SKM-1 (cell line): ENCODE results near the gene CPZ.
"Not testable (repeated sequence)": the region's sequence is repeated elsewhere in the genome, so short reads cannot be mapped to it uniquely, and the experiment has no call there.

ENCODE experiments used
- DNase-seq: peaks from one replicate; lab custom pipeline; 2025; ENCODE audit not compliant: unreplicated experiment; lab: John Stamatoyannopoulos, UW

The CPZ gene

GRCh38 chr4:8608714-8609391, 16.3 kb downstream of the CPZ start:
- no peak for DNase-seq

DNA sequence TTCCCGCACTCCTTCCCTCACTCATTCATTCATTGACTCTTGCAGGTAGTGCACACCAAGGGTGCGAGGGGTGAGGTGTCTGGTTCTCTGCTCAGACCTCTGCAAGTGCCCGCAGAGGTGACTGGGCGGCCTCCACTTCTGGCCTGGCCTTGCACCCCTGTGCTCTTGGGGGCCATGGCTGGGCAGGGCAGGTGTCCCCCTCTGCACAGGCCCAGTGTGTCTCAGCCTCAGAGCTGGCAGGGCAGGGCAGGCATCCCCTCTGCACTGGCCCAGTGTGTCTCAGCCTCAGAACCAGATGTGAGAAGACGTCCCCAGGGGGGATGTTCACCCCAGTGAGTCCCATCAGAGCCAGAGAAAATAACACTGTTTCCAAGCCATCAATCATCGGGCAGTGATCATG, 16.8 kb downstream of the CPZ start:
- DNase-seq = no peak

DNA sequence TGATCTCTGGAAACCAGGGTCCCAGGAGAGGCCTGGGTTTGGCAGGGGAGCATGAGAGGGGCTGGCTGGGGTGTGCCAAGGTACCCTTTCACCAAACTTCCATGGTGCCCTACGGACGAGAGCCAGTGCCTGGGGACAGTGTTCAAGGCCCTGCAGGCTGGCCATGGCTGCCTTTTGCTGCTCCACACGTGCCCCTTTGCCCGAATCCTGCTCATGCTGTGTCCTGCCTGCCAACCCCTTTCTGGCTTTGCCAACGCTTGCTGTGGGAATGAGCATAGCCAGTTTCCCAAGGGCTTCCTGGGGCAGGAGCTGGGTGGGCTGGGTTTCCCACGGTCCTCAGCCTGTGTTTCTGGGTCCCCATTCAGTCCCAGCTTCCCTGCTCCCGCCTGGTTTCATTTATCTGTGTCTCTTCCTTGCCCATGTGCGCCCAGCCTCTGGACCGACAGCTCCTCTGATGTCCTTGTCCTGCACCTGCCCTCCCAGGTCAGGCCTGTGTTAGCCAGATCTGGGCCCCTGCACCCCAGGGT, 17.3 kb downstream of the CPZ start:
- no peak for DNase-seq

GRCh38 chr4:8610858-8611616, 18.5 kb downstream of the CPZ start:
- no peak for DNase-seq

- no peak for DNase-seq
Measured at GRCh38 chr4:8612646-8613045, 20.1 kb downstream of the CPZ start.

DNA sequence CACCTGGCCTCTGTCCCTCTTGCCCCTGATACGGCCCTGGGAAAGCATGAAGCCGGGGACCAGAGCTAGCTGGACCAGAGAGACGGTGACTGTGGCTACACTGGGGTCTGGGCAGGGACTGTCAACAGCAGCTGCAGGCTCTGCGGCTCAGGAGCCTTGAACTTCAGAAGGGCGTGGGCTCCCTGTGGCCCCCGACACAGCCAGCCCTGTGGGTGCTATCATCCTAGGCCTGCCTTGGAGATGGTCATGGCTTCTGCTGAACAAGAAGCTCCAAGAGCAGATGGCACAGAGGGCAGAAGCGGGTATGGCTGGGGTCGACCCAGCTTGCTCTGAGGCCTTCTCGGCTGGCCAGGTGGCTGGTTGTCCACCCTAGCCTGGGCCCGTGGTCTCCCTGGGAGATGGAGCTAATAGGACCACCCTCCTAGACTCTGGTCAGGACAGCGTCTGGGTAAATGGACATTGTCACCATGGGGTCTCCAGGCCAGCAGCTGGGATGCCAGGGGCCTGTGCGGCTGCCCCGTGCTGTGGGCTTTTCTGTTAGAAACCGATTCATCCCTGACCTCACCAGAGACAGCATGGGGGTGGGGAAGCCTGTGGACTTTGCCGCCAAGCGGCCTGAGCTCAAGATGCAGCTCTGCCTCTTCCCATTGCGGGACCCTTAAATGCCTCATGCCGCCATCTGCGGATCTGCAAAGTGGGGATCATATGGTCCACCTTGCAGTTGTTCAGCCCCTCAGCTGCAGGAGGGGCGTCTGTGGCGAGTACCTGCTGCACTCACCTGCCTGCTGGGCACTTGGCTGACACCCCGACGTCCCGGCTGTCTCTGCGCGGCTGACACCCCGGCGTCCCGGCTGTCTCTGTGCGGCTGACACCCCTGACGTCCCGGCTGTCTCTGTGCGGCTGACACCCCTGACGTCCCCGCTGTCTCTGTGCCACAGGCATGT, 21.1 kb downstream of the CPZ start:
- DNase-seq = no peak

DNA sequence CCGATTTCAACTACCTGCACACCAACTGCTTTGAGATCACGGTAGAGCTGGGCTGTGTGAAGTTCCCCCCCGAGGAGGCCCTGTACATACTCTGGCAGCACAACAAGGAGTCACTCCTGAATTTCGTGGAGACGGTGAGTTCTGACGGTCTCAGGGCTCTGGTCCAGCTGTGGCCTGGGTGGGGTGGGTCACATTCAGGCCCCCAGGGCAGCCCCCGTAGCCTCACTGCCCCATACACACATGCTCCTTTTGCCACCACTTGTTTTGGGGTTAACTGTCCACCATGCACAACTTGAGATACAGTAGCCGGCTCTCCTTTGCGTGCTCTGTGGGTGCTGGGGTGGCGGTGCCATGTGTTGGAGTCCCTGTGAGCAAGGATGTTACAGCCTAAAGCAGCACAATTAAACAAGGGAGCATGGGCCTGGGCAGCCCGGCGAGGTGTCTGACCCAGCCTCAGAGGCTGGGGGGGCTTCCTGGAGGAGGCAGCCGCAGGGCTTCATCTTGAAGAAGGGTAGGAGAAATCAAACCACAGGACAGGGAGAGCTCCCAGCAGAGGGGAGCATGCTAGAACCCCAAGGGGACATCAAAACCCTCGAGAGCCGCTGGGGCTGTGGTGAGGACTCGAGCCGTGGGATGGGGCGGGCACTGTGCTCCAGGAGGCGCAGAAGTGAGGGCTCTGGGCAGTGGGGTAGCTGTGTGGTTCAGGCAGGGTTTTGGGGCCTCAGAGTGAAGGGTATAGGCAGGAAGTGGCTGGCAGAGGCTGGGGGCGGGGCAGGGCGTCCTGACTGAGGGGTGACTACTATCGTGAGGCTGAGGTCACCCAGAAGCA, 22.0 kb downstream of the CPZ start:
- DNase-seq = no peak

- DNase-seq = no peak
Measured at GRCh38 chr4:8615366-8615765, 22.8 kb downstream of the CPZ start.

- no peak for DNase-seq
Measured at GRCh38 chr4:8615921-8616787, 23.6 kb downstream of the CPZ start.

DNA sequence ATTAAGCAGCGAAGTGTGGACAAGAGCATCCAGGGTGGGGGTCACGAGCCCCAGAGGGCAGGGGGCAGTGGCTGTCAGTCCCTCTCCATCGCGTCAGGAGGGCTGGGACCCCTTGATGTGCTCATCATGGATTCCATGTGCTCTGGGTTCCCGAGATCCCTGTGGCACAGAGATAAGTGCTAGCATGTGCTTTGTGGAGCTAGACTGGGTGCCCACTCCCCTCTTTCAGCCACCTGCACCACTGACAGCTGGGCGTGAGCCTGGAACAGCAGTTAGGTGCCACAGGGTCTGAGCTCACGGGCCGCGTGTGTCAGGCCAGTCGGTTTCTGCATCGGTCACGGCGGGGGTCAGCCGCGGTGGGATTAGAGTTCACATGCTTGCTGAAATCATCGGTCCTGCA, 24.3 kb downstream of the CPZ start:
- no peak for DNase-seq

DNA sequence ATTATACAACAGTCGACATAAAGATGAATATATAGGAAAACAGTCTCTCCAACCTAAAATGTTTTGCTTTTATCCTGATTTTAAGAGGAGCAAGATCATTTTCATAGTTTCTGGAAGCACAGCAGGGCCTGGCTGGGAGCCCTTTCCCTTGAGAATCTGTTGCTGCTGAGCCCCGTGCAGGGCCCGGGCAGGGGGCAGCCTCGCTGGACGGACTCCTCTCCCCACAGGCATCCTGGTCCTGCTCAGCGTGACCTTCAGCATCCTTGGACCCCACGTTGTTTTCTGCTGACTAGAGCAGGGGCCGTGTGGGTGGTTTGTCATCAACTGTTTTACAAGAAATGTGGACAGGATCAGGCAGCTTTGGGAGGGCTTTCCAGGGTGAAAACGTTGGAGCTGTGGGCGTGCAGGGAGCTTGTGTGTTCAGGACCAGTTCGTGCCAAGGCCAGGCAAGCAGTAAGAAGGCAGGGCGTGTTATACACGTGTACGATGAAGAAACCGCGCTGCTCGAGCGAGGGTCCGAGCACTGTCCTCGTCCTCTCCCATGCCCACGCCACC, 25.0 kb downstream of the CPZ start:
- DNase-seq = no peak

DNA sequence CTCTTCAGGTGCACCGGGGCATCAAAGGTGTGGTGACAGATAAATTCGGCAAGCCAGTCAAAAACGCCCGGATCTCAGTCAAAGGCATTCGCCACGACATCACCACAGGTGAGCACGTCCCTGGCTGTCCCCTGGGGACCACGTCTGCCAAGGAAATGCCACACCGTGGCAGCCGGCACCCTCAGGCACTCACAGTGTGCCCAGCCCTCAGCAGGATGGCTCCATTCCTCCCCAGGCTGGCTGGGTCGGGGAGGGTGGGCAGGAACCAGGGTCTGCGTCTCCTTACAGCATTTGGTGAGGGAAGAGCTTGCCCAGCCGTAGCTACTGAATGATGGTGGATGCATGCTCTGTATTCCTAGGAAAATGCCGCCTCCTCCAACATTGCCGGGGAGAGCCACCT, 25.9 kb downstream of the CPZ start:
- no peak for DNase-seq

GRCh38 chr4:8618961-8619720, 26.6 kb downstream of the CPZ start:
- no peak for DNase-seq

- DNase-seq = not testable (repeated sequence)
Measured at GRCh38 chr4:8621135-8621534, 28.6 kb downstream of the CPZ start.

- DNase-seq = not testable (repeated sequence)
Measured at GRCh38 chr4:8624601-8625272, 32.2 kb downstream of the CPZ start.

- not testable (repeated sequence) for DNase-seq
Measured at GRCh38 chr4:8630240-8630905, 37.8 kb downstream of the CPZ start.

GRCh38 chr4:8631896-8632295, 39.3 kb downstream of the CPZ start:
- not testable (repeated sequence) for DNase-seq
